Keratinocyte (primary cell): Measurements from ENCODE around the gene GALNT9. TPM values are rescaled to one million over a fixed set of nuclear protein-coding genes. Genes with fewer than 3 reads are reported as not detected.

Experiments
- DNase-seq: peaks from one replicate; pipeline ENCODE4 v3.0.0-alpha.2; 2011; ENCODE audit warnings: low read depth, missing footprints, low spot score
- FAIRE-seq: peaks from 2 replicates; lab custom pipeline; 2011; peaks lifted over from hg19 to GRCh38; lab: Jason Lieb, UNC
- H2AFZ ChIP-seq: 2 replicates; pipeline ENCODE4 v1.6.0; 2012; ENCODE audit warnings: low read length, control low read depth, inconsistent platforms; ENCODE audit not compliant: control insufficient read depth
- H3K27ac ChIP-seq: 2 replicates; pipeline ENCODE4 v1.5.1; 2011; ENCODE audit warnings: low read length; ENCODE audit not compliant: control insufficient read depth, insufficient read depth
- H3K27me3 ChIP-seq: 3 replicates; pipeline ENCODE4 v1.6.0; 2011; ENCODE audit warnings: low read length; ENCODE audit not compliant: control insufficient read depth, insufficient read depth; ENCODE audit errors: extremely low read depth
- H3K36me3 ChIP-seq, 2 experiments: 2 replicates in 1 of 2; 3 replicates in 1 of 2; pipeline ENCODE4 v1.5.1; 2011; ENCODE audit warnings: low read length in 2 of 2, mild to moderate bottlenecking in 1 of 2; ENCODE audit not compliant: control insufficient read depth in 2 of 2, insufficient read depth in 2 of 2; ENCODE audit errors: extremely low read depth in 1 of 2
- H3K4me1 ChIP-seq: 3 replicates; pipeline ENCODE4 v1.5.1; 2011; ENCODE audit warnings: low read length; ENCODE audit not compliant: control insufficient read depth, insufficient read depth; ENCODE audit errors: extremely low read depth
- H3K4me2 ChIP-seq: 3 replicates; pipeline ENCODE4 v1.6.0; 2011; ENCODE audit warnings: low read depth, low read length; ENCODE audit not compliant: control insufficient read depth, insufficient read depth; ENCODE audit errors: extremely low read depth
- H3K4me3 ChIP-seq, 3 experiments: fragments of 200-600 bp in 1 of 3; sonication (generic) in 1 of 3; 2 replicates in 2 of 3; 3 replicates in 1 of 3; pipeline ENCODE4 v1.5.1; 2011 to 2016; ENCODE audit warnings: low read length in 3 of 3, mild to moderate bottlenecking in 3 of 3, control low read depth in 2 of 3, inconsistent platforms in 1 of 3, low read depth in 1 of 3, mixed read lengths in 1 of 3, mixed run types in 1 of 3, moderate library complexity in 1 of 3; ENCODE audit not compliant: control insufficient read depth in 2 of 3, insufficient read depth in 2 of 3; ENCODE audit errors: extremely low read depth in 1 of 3
- H3K79me2 ChIP-seq: 2 replicates; pipeline ENCODE4 v1.6.0; 2012; ENCODE audit warnings: low read length; ENCODE audit not compliant: control insufficient read depth, insufficient read depth
- H3K9ac ChIP-seq: 3 replicates; pipeline ENCODE4 v1.6.0; 2011; ENCODE audit warnings: low read length; ENCODE audit not compliant: control insufficient read depth, insufficient read depth; ENCODE audit errors: extremely low read depth
- H3K9me1 ChIP-seq: 3 replicates; pipeline ENCODE4 v1.6.0; 2011; ENCODE audit warnings: low read length; ENCODE audit not compliant: control insufficient read depth, insufficient read depth; ENCODE audit errors: extremely low read depth
- H3K9me3 ChIP-seq: 2 replicates; pipeline ENCODE4 v1.5.1; 2012; ENCODE audit warnings: low read depth, low read length; ENCODE audit not compliant: control insufficient read depth
- H4K20me1 ChIP-seq: 3 replicates; pipeline ENCODE4 v1.6.0; 2011; ENCODE audit warnings: low read length; ENCODE audit not compliant: control insufficient read depth, insufficient read depth; ENCODE audit errors: extremely low read depth
- EZH2 ChIP-seq: IDR thresholded peaks from one replicate; pipeline ENCODE4 v1.6.1; 2012; ENCODE audit warnings: inconsistent platforms, mild to moderate bottlenecking, low read length, moderate library complexity
- dilution Hi-C: fragments of 300-500 bp; cut with MboI; formaldehyde crosslinking; loops from one replicate; pipeline ENCODE4 v1.7.0; 2020; ENCODE audit warnings: low sequenced_read_pairs; ENCODE audit not compliant: extremely low pct_ligation_motif_present
- polyA plus RNA-seq, 5 experiments: library from polyadenylated mRNA; depleted of rRNA in 3 of 5; stranded (reverse) in 3 of 5; stranded (forward) in 1 of 5; unstranded in 1 of 5; fragments of >200 nt; gene quantifications; 1 replicate in 1 of 5; 2 replicates in 3 of 5; 3 replicates in 1 of 5; pipeline versions ENCODE4 v1.2.1 to v1.2.3, GENCODE V29; 2011 to 2012; ENCODE audit warnings: missing spikeins in 2 of 5, low read depth in 1 of 5, low replicate concordance in 1 of 5
- TF ChIP-seq, protein P1 (sequence below), 3 experiments: IDR thresholded peaks in 1 of 3; conservative IDR thresholded peaks in 1 of 3; optimal IDR thresholded peaks in 1 of 3; 2 replicates in 2 of 3; 3 replicates in 1 of 3; pipeline versions ENCODE3 to v1.5.1; 2011; ENCODE audit warnings: low read length in 3 of 3, mild to moderate bottlenecking in 3 of 3, moderate library complexity in 2 of 3, control low read depth in 1 of 3, inconsistent platforms in 1 of 3; ENCODE audit not compliant: insufficient read depth in 2 of 3; ENCODE audit errors: extremely low read depth in 1 of 3

GALNT9 gene
- polyA plus RNA-seq, 1 donor (not counting 4 experiments of a cell fraction or from before 2014, with no cell fraction given) = not detected

DNA sequence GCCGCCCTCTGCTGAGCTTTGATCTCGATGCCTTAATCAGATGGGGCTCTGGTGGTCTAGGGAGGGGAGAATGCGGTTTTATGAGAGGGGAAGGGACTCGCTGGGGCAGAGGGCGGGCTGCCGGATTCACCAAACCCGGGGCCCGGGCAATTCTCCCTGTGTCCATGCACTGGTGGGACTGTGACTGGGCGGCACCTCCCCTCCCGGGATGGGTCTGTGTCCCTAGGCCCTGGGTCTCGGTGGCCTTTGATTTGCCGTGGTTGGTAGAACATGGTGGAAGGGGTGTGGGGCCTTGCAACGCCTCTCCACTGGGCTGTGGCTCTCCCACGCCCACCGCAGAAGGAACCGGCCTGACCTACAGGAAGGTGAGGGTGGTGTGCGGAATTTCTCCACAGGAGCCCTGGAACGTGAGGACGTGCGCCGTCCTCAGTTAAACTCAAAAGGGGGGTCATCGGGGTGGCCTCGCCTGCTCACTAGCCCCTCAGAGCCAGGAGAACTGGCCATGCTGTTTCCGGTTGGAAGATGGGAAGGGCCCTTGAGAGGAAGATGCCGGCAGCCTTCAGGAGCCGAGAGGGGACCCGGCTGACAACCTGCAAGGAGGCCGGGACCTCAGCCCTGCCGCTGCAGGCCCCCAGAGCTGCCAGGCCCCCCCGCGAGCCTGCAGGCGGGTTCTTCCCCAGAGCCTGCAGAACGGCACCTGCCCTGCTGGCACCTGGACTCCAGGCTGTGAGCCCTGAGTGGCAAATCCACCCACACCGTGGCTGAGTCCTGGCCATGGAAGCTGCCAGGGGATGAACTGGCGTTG lies 141.5 kb downstream of the GALNT9 start:
- H3K27ac ChIP-seq = no peak overlapping the region
- H3K9me1 ChIP-seq = no peaks in the 10 kb centered on the region
- no peak overlapping the region for H3K9ac ChIP-seq
- dilution Hi-C loops = no loop called here
- TF ChIP-seq, protein P1, sequence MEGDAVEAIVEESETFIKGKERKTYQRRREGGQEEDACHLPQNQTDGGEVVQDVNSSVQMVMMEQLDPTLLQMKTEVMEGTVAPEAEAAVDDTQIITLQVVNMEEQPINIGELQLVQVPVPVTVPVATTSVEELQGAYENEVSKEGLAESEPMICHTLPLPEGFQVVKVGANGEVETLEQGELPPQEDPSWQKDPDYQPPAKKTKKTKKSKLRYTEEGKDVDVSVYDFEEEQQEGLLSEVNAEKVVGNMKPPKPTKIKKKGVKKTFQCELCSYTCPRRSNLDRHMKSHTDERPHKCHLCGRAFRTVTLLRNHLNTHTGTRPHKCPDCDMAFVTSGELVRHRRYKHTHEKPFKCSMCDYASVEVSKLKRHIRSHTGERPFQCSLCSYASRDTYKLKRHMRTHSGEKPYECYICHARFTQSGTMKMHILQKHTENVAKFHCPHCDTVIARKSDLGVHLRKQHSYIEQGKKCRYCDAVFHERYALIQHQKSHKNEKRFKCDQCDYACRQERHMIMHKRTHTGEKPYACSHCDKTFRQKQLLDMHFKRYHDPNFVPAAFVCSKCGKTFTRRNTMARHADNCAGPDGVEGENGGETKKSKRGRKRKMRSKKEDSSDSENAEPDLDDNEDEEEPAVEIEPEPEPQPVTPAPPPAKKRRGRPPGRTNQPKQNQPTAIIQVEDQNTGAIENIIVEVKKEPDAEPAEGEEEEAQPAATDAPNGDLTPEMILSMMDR (optimal IDR thresholded peaks at IDR 0.05 in 1 of 3, IDR thresholded peaks at IDR 0.05 in 1 of 3, conservative IDR thresholded peaks at IDR 0.05 in 1 of 3; ENCODE audit: extremely low read depth in 1 of 3, insufficient read depth in 2 of 3, low read length in 3 of 3) = no peak
- no peak for TF ChIP-seq EZH2
- no peaks in the 10 kb centered on the region for H3K79me2 ChIP-seq
- no peaks in the 10 kb centered on the region for H3K36me3 ChIP-seq
- H3K27me3 ChIP-seq = peaks cover 5% of the 10 kb centered on the region
- H3K9me3 ChIP-seq = no peaks in the 10 kb centered on the region
- no peak overlapping the region for H3K4me3 ChIP-seq
- DNase-seq = no peak
- peaks cover 3% of the 10 kb centered on the region for H3K4me1 ChIP-seq
- no peaks in the 10 kb centered on the region for H4K20me1 ChIP-seq
- H2AFZ ChIP-seq = no peak overlapping the region
- H3K4me2 ChIP-seq = no peak overlapping the region
- no peak for FAIRE-seq

DNA sequence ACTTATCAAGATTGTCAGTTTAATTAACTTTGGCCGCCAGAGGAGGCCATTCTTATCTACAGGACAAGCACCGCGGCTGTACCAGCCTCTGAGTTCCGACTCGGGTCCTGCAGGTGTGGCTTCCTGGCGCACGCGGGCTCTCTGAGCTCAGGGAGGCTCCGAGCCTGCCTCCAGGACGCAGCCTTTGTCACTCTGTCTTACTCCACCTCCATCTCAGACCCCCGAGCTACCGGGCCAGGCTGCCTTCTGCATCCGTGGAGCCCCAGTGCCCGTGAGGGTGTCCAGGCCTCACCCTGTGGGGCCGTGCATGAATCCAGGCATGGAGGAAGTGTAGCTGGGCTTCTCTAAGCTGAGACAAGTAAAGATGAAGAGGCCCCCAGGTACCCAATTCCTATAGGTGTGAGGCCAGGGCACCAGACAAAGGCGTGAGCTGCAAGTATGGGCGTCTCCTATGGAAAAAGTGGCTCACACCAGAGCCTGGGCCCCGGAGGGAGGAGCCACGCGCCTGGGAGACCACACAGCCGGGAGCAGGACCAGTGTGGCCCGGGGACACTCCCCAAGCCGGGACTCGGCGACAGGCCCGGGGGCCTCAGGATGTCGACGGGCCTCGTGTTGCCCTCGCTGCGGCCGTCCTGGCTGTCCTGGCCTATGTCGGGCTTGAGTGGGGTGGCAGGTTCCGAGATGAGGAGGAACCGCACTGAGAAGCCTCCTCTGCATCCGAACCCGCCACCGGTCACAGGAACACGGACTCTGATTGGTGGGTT lies 142.3 kb downstream of the GALNT9 start:
- H2AFZ ChIP-seq = no peak overlapping the region
- H3K9me1 ChIP-seq = no peaks in the 10 kb centered on the region
- H4K20me1 ChIP-seq = no peaks in the 10 kb centered on the region
- H3K27ac ChIP-seq = no peak overlapping the region
- H3K27me3 ChIP-seq = peaks cover 8% of the 10 kb centered on the region
- H3K4me3 ChIP-seq = no peak overlapping the region
- H3K79me2 ChIP-seq = no peaks in the 10 kb centered on the region
- H3K4me2 ChIP-seq = no peak overlapping the region
- H3K36me3 ChIP-seq = no peaks in the 10 kb centered on the region
- TF ChIP-seq, protein P1 (optimal IDR thresholded peaks at IDR 0.05 in 1 of 3, IDR thresholded peaks at IDR 0.05 in 1 of 3, conservative IDR thresholded peaks at IDR 0.05 in 1 of 3; ENCODE audit: extremely low read depth in 1 of 3, insufficient read depth in 2 of 3, low read length in 3 of 3) = no peak
- no peak for TF ChIP-seq EZH2
- no peak overlapping the region for H3K9ac ChIP-seq
- FAIRE-seq (no peak), DNase-seq (no peak)
- no peaks in the 10 kb centered on the region for H3K9me3 ChIP-seq
- dilution Hi-C loops = no loop called here
- H3K4me1 ChIP-seq = peaks cover 3% of the 10 kb centered on the region
